NB4 (cell line): ENCODE results near the gene COL4A1.

ENCODE experiments used
- POLR2A ChIP-seq: IDR thresholded peaks from 2 replicates; pipeline ENCODE4 v1.6.1; 2011; ENCODE audit warnings: mild to moderate bottlenecking; ENCODE audit not compliant: insufficient read length; ENCODE audit errors: extremely low read depth
- TF ChIP-seq, protein P1 (sequence below): IDR thresholded peaks from one replicate; pipeline ENCODE4 v1.5.1; 2012; ENCODE audit warnings: low read depth, low read length

DNA sequence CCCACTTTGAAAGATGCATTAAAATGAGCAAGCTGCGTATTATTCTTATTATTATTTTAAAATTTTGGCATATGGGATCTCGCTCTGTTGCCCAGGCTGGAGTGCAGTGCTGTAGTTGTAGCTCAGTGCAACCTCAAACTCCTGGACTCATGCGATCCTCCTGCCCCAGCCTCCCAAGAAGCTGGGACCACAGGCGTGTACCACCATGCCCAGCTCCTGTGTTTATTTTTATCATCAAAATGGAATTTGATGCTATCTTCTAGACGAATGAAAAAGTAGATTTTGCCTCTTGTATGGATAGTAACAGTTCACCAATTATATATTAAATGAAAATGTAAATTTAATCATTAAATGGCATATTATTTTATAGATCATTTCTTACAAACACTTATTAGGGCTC lies 43.6 kb downstream of the COL4A1 start:
- TF ChIP-seq POLR2A, result no peak
- TF ChIP-seq, protein P1, sequence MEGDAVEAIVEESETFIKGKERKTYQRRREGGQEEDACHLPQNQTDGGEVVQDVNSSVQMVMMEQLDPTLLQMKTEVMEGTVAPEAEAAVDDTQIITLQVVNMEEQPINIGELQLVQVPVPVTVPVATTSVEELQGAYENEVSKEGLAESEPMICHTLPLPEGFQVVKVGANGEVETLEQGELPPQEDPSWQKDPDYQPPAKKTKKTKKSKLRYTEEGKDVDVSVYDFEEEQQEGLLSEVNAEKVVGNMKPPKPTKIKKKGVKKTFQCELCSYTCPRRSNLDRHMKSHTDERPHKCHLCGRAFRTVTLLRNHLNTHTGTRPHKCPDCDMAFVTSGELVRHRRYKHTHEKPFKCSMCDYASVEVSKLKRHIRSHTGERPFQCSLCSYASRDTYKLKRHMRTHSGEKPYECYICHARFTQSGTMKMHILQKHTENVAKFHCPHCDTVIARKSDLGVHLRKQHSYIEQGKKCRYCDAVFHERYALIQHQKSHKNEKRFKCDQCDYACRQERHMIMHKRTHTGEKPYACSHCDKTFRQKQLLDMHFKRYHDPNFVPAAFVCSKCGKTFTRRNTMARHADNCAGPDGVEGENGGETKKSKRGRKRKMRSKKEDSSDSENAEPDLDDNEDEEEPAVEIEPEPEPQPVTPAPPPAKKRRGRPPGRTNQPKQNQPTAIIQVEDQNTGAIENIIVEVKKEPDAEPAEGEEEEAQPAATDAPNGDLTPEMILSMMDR, result no peak
